HCT116 (cell line): ENCODE measurements around the gene TOPAZ1. TPM values are rescaled to one million over a fixed set of nuclear protein-coding genes. Genes with fewer than 3 reads are reported as not detected.

Experiments
- ATAC-seq: fragments of 200-7000 bp; cut with Tn5 transposase; 2 replicates; pipeline ENCODE4 v1.9.1; 2020; ENCODE audit warnings: mild to moderate bottlenecking, moderate library complexity
- BruUV-seq: library from RNA; stranded (reverse); fragments of 400-500 nt; replicated peaks from 2 replicates; lab custom pipeline; 2021; lab: Mats Ljungman, UMichigan
- CTCF ChIA-PET: fragments of 300-600 bp; sonication (Branson Sonifier 250); formaldehyde crosslinking; loops from one replicate; lab custom pipeline; 2021; ENCODE audit warnings: antibody characterized with exemption; lab: Charles Lee
- POLR2A ChIA-PET: fragments of 300-600, 350-600 bp; sonication (Branson Sonifier 250); formaldehyde crosslinking; loops from one replicate; lab custom pipeline; 2021; ENCODE audit warnings: antibody characterized with exemption; lab: Charles Lee
- RAD21 ChIA-PET, 2 experiments: fragments of 300-600 bp; sonication (Branson Sonifier 250); formaldehyde crosslinking; loops; one replicate each; lab custom pipeline; 2023; ENCODE audit warnings: low total read pairs in 2 of 2; ENCODE audit not compliant: uncharacterized antibody in 2 of 2, unreplicated experiment in 2 of 2, low non-redundant PET in 1 of 2; lab: Charles Lee
- DNase-seq: peaks from one replicate; pipeline ENCODE4 v3.0.0-alpha.2; 2010; ENCODE audit warnings: low read depth, low spot score
- H2AFZ ChIP-seq: fragments of 200-600 bp; shearing (Covaris generic), sonication (generic); 2 replicates; pipeline ENCODE4 v1.6.1; 2017; ENCODE audit warnings: low read depth, mixed run types, mixed read lengths, antibody characterized with exemption, low read length; ENCODE audit not compliant: poor library complexity, severe bottlenecking
- H3K27ac ChIP-seq: 2 replicates; pipeline ENCODE4 v1.5.1; 2012; ENCODE audit warnings: low read depth, low read length
- H3K27me3 ChIP-seq: fragments of 200-600 bp; sonication (generic); 2 replicates; pipeline ENCODE4 v1.6.1; 2016; ENCODE audit warnings: mixed run types, low read length, mixed read lengths; ENCODE audit not compliant: insufficient read depth
- H3K36me3 ChIP-seq, 2 experiments: fragments of 200-500 bp in 1 of 2; fragments of 200-600 bp in 1 of 2; sonication (Bioruptor generic) in 1 of 2; sonication (generic) in 1 of 2; 2 replicates each; pipeline versions ENCODE4 v1.5.1 to v1.6.1; 2014 to 2016; ENCODE audit warnings: low read length in 2 of 2, inconsistent platforms in 1 of 2, mixed read lengths in 1 of 2, mixed run types in 1 of 2; ENCODE audit not compliant: insufficient read depth in 2 of 2, control insufficient read depth in 1 of 2
- H3K4me1 ChIP-seq, 2 experiments: fragments of 200-600 bp in 1 of 2; sonication (generic) in 1 of 2; 2 replicates each; pipeline versions ENCODE4 v1.5.1 to v1.6.1; 2012 to 2017; ENCODE audit warnings: low read length in 2 of 2, inconsistent platforms in 1 of 2, mild to moderate bottlenecking in 1 of 2, mixed read lengths in 1 of 2, mixed run types in 1 of 2, moderate library complexity in 1 of 2; ENCODE audit not compliant: insufficient read depth in 2 of 2, control insufficient read depth in 1 of 2
- H3K4me2 ChIP-seq: fragments of 200-600 bp; sonication (generic); 2 replicates; pipeline ENCODE4 v1.6.1; 2017; ENCODE audit warnings: mixed run types, low read length, mixed read lengths
- H3K4me3 ChIP-seq, 2 experiments: fragments of 200-600 bp in 1 of 2; sonication (generic) in 1 of 2; replicated peaks in 1 of 2; 2 replicates each; pipeline ENCODE4 v1.5.1; 2011 to 2016; ENCODE audit warnings: low read length in 2 of 2, control low read depth in 1 of 2, low read depth in 1 of 2, mild to moderate bottlenecking in 1 of 2, mixed read lengths in 1 of 2, mixed run types in 1 of 2
- H3K79me2 ChIP-seq: fragments of 200-600 bp; sonication (generic); 2 replicates; pipeline ENCODE4 v1.6.1; 2017; ENCODE audit warnings: mild to moderate bottlenecking, mixed run types, low read length, moderate library complexity, mixed read lengths; ENCODE audit not compliant: insufficient read depth
- H3K9ac ChIP-seq: fragments of 200-600 bp; sonication (generic); 2 replicates; pipeline ENCODE4 v1.6.1; 2016; ENCODE audit warnings: low read length, mixed read lengths
- H3K9me2 ChIP-seq: fragments of 200-600 bp; sonication (generic), shearing (Covaris generic); 2 replicates; pipeline ENCODE4 v1.6.1; 2017; ENCODE audit warnings: mixed run types, mild to moderate bottlenecking, moderate library complexity; ENCODE audit not compliant: insufficient read depth
- H3K9me3 ChIP-seq, 2 experiments: fragments of 200-500 bp in 1 of 2; fragments of 200-600 bp in 1 of 2; sonication (Bioruptor generic) in 1 of 2; sonication (generic) in 1 of 2; 2 replicates each; pipeline ENCODE4 v1.6.1; 2014 to 2017; ENCODE audit warnings: low read length in 2 of 2, mixed read lengths in 2 of 2, inconsistent platforms in 1 of 2, low read depth in 1 of 2, mild to moderate bottlenecking in 1 of 2, mixed run types in 1 of 2, moderate library complexity in 1 of 2; ENCODE audit not compliant: control insufficient read depth in 1 of 2, insufficient read depth in 1 of 2
- H4K20me1 ChIP-seq: fragments of 200-600 bp; sonication (generic), shearing (Covaris generic); 2 replicates; pipeline ENCODE4 v1.6.1; 2017; ENCODE audit warnings: mixed run types, mild to moderate bottlenecking, moderate library complexity; ENCODE audit not compliant: insufficient read depth
- ATF3 ChIP-seq: IDR thresholded peaks from 2 replicates; pipeline ENCODE4 v1.6.1; 2012
- CEBPB ChIP-seq: IDR thresholded peaks from 2 replicates; pipeline ENCODE4 v1.6.1; 2012; ENCODE audit warnings: low read depth
- EGR1 ChIP-seq: IDR thresholded peaks from 2 replicates; pipeline ENCODE4 v1.6.1; 2012; ENCODE audit warnings: low read depth
- ELF1 ChIP-seq: IDR thresholded peaks from 2 replicates; pipeline ENCODE4 v1.6.1; 2012; ENCODE audit warnings: low read depth, borderline replicate concordance
- EZH2 ChIP-seq: fragments of 200-600 bp; sonication (generic); IDR thresholded peaks from 2 replicates; pipeline ENCODE4 v1.6.1; 2017; ENCODE audit warnings: antibody characterized with exemption, mixed run types
- JUND ChIP-seq: IDR thresholded peaks from 2 replicates; pipeline ENCODE4 v1.6.1; 2012
- MAX ChIP-seq: IDR thresholded peaks from 2 replicates; pipeline ENCODE4 v1.6.1; 2012
- POLR2AphosphoS5 ChIP-seq: IDR thresholded peaks from 2 replicates; pipeline ENCODE4 v1.6.1; 2011; ENCODE audit warnings: mild to moderate bottlenecking, low read depth, low read length, moderate library complexity
- SIN3A ChIP-seq: IDR thresholded peaks from 2 replicates; pipeline ENCODE4 v1.6.1; 2012; ENCODE audit warnings: low read depth
- SP1 ChIP-seq: IDR thresholded peaks from 2 replicates; pipeline ENCODE4 v1.6.1; 2012; ENCODE audit warnings: low read depth
- SRF ChIP-seq: IDR thresholded peaks from 2 replicates; pipeline ENCODE4 v1.6.1; 2012; ENCODE audit warnings: low read depth
- ZFX ChIP-seq: fragments of 450-650 bp; IDR thresholded peaks from 2 replicates; pipeline ENCODE4 v1.6.1; 2017
- ZNF274 ChIP-seq: fragments of 200-500 bp; sonication (Bioruptor generic); IDR thresholded peaks from 2 replicates; pipeline ENCODE4 v1.6.1; 2014; ENCODE audit warnings: mild to moderate bottlenecking, low read depth, low read length, inconsistent platforms
- intact Hi-C: fragments of 100-400 bp; cut with micrococcal nuclease; formaldehyde crosslinking; loops from 2 replicates; pipeline ENCODE4 v1.10.0; 2022
- total RNA-seq: library from RNA; stranded (reverse); gene quantifications from one replicate; pipeline ENCODE4 v1.2.1, GENCODE V29; 2021; ENCODE audit not compliant: unreplicated experiment
- TF ChIP-seq, protein P1 (sequence below): IDR thresholded peaks from 2 replicates; pipeline ENCODE4 v1.6.1; 2011; ENCODE audit warnings: mild to moderate bottlenecking, low read length, moderate library complexity; ENCODE audit not compliant: insufficient replicate concordance; ENCODE audit errors: extremely low read depth

The TOPAZ1 gene
- total RNA-seq, 1 experiment from 2014 or later = not detected

GRCh38 chr3:44330444-44330843 lies 88.8 kb downstream of the TOPAZ1 start:
- Histone ChIP-seq H3K4me1 (peaks cover 0 to 4% of the 10 kb centered on the region in 2 experiments; a peak in 1 of 4 replicates), H3K79me2 (no peaks in the 10 kb centered on the region), H2AFZ (no peak overlapping the region), H3K9ac (no peak overlapping the region), H4K20me1 (no peaks in the 10 kb centered on the region), H3K27ac (no peak overlapping the region), H3K9me3 (no peaks in the 10 kb centered on the region), H3K27me3 (no peaks in the 10 kb centered on the region; the same call in 1 of the 2 replicates), H3K36me3 (no peaks in the 10 kb centered on the region), H3K4me3 (no peak overlapping the region), H3K9me2 (no peaks in the 10 kb centered on the region), H3K4me2 (no peak overlapping the region)
- BruUV-seq = no TSS peak
- ChIA-PET POLR2A (interaction anchor here (0.8 kb wide), 1 partner anchor 9 kb away, joined by 3 read pairs; the partner anchor contains the start of gene TCAIM), RAD21 (no interaction called here), CTCF (no interaction called here)
- ATAC-seq (no peak), DNase-seq (no peak)
- intact Hi-C loops = no loop called here
- TF ChIP-seq EGR1 (no peak), ZNF274 (no peak), JUND (no peak), ELF1 (no peak), EZH2 (no peak), MAX (no peak), ATF3 (no peak), POLR2AphosphoS5 (no peak), ZFX (no peak), CEBPB (no peak), SP1 (no peak), SIN3A (no peak), SRF (no peak)
- TF ChIP-seq, protein P1, sequence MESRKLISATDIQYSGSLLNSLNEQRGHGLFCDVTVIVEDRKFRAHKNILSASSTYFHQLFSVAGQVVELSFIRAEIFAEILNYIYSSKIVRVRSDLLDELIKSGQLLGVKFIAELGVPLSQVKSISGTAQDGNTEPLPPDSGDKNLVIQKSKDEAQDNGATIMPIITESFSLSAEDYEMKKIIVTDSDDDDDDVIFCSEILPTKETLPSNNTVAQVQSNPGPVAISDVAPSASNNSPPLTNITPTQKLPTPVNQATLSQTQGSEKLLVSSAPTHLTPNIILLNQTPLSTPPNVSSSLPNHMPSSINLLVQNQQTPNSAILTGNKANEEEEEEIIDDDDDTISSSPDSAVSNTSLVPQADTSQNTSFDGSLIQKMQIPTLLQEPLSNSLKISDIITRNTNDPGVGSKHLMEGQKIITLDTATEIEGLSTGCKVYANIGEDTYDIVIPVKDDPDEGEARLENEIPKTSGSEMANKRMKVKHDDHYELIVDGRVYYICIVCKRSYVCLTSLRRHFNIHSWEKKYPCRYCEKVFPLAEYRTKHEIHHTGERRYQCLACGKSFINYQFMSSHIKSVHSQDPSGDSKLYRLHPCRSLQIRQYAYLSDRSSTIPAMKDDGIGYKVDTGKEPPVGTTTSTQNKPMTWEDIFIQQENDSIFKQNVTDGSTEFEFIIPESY = no peak
